HG03175 (cell line): ENCODE results near the gene ZC3H12C.
"Not testable (repeated sequence)": the region's sequence is repeated elsewhere in the genome, so short reads cannot be mapped to it uniquely, and the experiment has no call there.

Experiments
- ATAC-seq: cut with Tn5 transposase; IDR thresholded peaks from one replicate; pipeline ENCODE4 v1.9.1; 2021; ENCODE audit warnings: mild to moderate bottlenecking, moderate library complexity; ENCODE audit not compliant: unreplicated experiment

ZC3H12C gene

DNA sequence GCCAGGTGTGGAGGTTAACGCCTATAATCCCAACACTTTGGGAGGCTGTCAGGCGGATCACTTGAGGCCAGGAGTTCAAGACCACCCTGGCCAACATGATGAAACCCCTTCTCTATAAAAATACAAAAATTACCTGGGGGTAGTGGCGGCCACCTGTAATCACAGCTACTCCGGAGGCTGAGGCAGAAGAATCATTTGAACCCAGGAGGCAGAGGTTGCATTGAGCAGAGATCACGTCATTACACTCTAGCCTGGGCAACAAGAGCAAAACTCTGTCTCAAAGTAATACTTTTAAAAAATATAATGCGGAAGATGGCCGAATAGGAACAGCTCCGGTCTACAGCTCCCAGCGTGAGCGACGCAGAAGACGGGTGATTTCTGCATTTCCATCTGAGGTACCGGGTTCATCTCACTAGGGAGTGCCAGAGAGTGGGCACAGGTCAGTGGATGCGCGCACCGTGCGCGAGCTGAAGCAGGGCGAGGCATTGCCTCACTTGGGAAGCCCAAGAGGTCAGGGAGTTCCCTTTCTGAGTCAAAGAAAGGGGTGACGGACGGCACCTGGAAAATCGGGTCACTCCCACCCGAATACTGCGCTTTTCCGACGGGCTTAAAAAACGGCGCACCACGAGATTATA lies 115.6 kb downstream of the ZC3H12C start:
- not testable (repeated sequence) for ATAC-seq

DNA sequence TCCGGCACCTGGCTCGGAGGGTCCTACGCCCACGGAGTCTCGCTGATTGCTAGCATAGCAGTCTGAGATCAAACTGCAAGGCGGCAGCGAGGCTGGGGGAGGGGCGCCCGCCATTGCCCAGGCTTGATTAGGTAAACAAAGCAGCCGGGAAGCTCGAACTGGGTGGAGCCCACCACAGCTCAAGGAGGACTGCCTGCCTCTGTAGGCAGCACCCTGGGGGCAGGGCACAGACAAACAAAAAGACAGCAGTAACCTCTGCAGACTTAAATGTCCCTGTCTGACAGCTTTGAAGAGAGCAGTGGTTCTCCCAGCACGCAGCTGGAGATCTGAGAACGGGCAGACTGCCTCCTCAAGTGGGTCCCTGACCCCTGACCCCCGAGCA lies 116.1 kb downstream of the ZC3H12C start:
- not testable (repeated sequence) for ATAC-seq

- ATAC-seq, result no peak
Measured at GRCh38 chr11:110217223-110217877, 124.2 kb downstream of the ZC3H12C start.

GRCh38 chr11:110217936-110218335 lies 124.7 kb downstream of the ZC3H12C start:
- ATAC-seq, result no peak

GRCh38 chr11:110219006-110219785 lies 126.0 kb downstream of the ZC3H12C start:
- no peak for ATAC-seq
